Effector CD4-positive, alpha-beta T cell (primary cell): Measurements from ENCODE around the gene CHMP5.

Experiments
- DNase-seq: peaks from one replicate; pipeline ENCODE4 v3.0.0-alpha.2; 2020

Gene CHMP5

DNA sequence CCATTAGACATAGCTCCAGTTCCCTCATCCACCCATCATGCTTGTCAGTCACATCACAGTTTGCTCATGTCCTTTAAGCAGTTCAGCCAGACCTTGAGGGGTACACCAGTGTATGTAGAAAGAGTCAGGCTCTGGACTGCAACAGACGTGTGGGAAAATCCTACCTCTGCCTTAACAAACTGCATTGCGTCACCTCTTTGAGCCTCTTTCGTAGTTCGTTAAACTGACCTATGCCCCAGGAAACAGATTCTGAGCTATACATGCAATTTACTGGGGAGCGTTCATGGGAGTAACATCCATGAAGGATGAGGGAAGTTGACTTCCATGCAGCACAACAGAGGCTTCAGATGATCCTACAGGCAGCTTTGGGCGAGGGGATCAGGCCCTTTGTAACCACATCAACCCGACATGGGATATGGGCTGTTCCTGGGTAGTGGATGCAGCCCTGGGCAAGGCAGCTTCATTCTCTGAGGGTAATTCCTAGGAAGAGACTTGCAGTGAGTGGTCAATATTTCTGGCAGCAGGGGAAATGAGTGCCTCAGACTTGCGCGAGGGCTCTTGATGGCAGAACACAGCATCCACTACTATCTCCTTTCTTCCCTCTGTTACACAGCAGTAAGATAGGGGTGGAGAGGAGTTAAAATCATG is 20.6 kb upstream of the CHMP5 start:
- no peak for DNase-seq

DNA sequence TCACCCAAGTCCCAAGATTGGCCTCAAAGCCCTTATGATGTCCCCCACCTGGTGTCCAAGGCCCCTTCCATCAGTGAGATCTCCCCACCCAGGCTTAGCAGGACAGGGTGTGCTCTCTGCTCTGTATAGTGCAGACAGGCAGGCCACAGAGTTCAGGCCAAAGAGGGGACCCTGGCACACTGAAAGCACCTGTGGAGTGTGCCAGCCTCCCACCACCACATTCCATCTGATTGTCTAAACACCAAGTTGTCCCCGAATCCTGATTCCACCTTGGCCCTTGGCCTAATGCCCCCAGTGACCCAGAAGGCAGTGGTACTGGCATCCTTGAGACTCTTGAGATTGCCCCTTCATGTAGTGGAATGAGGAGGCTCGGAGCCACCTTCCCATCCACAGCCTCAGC is 19.5 kb upstream of the CHMP5 start:
- DNase-seq, result no peak

DNA sequence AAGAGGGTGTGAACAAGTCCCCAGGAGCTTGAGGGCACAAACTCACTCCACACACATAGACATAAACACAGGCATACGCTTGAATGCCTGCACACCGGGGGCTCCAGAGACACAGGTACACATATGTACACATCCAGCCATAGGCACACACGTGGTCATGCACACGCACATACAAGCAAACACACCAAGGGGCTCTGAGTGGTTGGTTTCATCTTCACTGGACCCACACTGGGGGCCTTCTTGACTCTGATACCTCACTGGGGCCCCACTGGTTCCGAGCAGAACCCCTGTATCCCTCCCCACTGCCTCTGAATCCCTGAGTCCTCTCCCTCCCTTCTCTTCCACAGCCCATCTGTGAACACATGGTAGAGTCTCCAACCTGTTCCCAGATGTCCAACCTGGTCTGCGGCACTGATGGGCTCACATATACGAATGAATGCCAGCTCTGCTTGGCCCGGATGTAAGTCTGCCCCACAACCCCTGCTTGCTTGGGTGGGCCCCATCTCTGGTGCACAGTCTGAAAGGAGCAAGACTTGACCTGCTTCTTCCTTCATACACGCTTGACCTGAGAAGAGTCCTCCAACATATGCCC is 18.5 kb upstream of the CHMP5 start:
- DNase-seq, result no peak

DNA sequence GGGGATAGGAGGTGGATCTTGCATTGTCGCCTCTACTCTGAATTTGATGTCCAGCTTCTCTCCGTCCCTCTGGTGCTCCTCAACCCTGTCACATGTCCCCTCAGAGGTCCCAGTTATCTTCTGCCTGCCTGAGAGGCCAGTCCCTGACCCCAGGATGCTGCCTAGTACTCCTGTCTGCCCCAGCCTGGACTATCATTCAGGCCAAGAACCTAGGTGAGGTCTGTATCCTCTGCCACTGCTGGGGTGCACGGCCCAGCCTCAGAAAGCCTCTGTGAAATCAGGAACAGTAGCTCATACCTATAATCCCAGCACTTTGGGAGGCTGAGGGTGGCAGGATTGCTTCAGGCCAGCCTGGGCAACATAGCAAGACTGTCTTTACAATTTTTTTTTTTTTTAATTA is 16.2 kb upstream of the CHMP5 start:
- DNase-seq, result no peak

DNA sequence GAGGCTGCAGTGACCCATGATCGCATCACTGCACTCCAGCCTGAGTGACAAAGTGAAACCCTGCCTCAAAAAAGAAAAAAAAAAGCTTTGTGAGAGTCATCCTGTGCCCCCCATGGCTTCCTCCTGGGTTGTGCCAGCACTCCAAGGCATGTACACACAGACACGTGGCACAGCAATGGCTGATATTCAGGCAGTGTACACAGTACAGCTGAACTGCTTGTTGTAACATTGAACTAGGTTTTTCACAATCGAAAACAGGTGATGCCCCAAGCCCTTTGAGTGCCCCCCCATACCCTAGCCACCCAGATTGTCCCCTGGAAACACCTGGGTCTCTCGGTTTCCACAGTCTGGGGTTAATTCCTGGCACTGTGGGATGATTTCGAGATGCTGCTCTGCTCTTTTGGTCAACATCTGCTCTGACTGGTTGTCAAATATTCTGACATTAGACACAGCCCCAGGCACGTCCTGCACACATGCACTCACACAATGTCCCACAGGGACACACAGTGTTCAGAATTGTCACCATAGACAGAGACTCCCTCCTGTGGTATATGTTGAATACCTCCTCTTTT is 15.7 kb upstream of the CHMP5 start:
- no peak for DNase-seq

DNA sequence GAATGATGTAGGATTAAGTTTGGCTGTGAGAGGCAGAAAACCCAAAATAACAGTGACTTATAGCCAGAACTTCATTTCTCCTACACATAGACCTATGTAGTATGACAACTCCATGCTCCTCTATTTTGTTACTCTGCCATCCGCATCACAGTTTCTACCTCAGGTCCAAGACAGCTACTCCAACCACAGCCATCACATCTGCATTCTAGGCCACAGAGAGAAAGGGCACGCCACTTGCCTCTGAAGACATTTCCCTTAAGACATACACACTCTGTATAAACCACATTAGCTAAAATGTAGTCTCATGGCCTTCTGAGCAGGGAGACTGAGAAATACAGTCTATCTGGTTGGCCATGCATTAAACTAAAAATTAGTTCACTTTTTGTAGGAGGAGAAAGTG is 14.9 kb upstream of the CHMP5 start:
- no peak for DNase-seq

DNA sequence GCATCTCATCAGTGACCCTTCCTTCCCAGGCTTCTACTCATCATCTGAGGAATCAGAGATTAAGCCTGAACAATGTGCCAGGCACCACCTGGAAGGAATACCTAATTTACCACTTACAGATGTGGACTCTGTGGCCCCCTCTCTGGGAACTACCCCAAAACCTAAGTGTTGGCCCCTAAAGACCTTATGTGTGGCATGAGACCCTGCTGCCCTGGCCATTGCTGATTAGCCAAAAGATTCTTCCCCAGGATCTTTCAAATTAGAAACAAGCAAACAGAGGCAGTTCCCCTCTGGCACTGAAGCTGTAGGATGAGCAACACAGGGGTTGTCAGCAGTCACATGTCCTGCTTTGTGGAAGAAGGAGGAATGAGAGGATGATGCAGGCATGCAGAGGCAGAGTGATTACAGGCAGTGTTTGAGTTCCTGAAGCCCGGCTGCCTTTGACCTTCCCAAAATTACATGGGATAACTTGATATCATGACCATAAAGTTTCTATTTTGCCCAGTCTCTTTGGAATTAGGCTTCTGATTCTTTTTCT is 14.3 kb upstream of the CHMP5 start:
- no peak for DNase-seq

DNA sequence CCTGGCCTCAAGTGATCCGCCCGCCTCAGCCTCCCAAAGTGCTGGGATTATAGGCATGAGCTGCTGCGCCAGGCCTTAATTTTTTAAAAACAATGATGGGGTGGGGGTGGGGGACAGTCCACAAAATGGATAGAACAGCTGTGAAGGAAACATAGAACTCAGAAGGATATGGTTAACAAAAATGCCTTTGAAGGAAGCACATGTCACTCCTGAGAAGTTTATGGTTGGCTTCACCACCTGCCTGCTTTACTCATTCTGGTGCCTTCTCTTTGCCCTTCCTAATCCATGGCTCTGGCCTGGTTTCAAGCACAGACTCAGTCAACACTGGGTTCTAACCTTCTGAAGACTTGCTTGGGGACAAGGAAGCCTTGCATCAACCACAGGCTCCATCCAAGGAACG is 10.6 kb upstream of the CHMP5 start:
- no peak for DNase-seq

DNA sequence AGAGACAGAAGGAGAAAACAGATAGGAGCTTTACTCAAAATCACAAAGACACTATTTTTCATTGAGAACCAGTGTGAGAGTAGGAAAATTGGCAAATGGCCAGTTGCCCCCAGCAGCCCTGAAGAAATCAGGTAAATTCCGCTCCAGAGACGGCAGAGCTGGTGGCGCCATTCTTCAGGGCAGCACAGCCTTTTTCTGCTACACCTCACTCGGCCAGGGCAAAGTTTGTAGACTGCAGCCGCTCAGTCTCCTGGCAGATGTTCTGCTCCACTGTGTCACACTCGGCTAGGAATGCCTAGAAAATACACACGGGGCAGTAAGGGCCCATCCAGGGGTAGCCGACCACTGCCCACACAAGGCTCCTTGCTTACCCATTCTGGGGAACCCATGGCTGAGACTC is 9.8 kb upstream of the CHMP5 start:
- DNase-seq, result no peak

DNA sequence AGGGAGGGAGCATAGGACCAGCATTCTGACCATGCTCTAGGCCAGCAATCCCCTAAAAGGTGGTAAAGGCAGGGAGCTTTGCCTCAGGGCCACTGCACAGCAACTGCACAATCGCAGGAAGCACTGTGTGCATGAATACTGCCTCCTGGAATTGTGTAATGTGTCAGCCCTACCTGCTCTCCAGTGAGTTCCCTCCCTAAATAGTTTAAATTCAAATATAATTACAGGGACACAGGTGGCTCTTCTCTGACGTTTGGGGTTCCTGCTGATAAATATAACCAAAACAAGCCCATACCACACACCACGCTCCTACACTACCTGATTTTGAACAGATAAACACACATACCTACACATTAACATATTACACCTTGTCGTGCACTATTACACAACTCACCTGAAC is 9.4 kb upstream of the CHMP5 start:
- DNase-seq, result no peak

DNA sequence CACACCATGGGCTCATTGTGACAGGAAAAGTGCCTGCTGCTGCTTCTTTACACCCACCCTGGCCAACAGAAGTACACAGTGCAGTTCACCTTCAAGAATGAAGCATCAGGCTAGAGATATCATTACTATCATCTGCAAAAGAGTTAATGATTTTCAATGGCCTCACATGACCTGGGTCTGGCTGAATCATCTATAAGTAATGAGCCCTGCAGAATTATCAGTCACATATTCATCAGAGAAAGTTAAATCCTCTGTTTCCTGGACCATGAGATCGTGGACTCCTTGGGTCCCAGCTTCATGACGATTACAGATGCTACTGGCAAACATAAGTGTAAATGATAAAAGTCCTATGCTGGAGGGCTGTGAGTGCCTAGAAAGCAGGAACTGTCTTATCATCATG is 8.6 kb upstream of the CHMP5 start:
- no peak for DNase-seq

DNA sequence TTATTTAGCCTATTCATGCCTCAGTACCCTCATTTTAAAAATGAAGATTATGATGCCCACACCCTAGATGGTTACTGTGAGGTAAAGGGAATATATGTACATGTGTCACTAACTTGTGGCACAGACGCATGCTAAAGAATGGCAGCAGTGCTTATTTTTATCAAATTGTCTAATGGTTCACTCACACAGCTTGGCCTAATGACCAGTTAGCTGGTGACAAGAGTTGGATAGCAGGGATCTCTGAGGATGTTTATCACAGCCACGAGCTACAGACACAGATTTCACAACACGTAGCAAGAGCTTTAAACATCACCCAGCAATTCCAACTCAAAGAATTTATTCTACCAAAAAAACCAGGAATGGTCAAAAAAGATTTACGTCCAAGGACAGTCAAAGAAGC is 7.6 kb upstream of the CHMP5 start:
- no peak for DNase-seq

DNA sequence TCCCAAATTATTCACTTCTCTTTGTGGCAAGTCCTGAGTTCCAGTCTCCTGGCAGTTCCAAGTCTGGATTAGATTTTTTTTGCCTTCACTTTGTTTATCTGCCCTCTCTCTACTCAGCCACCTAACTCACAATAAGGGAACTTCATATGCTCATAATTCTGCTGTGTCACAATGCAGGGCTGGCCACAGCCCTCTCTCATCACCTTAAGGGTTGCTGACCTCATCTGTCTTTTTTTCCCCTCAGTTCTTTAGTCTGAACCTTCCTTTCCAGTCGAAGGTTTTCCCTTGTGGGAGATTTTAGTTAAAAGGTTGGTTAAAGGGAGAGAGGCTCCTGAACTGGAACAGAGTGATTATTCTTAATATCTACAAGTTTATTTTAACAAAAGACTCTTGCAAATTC is 4.5 kb upstream of the CHMP5 start:
- DNase-seq, result no peak

DNA sequence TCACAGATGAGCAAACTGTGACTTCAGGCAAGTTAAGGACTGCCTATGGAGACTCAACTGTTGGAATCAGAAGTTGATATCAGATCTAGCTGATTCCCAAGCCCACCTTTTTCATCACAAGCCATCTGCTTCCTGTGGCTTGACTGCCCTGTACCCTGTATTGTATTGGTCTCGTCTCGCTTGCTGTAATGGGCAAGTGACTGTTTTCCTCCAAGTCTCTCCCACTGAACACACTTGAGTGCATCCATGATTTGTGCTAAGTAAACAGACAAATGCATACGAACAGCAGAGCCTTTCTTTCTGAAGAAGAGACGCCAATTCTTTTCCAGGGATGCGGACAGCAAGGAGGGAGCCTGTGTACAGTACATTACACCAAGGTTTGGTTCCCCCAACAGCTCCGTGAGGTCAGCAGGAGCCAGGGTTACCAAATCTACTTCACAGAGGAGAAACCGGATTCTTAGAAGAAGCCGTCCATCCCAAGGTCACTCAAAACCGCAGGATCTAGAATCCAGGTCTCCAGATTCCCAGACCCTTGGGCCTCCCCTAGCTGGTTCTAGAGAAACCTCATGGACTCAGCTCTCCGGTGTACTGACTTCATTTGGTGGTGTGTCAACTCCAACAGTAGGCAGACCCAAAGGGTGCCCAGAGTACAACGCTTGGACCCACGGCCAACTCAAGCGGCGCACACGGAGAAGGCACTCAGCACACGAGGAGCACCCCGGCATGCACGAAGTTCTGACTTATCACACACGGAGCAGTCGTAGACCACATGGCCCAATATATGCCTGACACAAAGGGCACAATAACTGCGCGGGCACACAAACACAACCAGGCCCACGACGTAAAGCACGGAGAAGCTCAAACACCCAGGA is 1.5 kb upstream of the CHMP5 start:
- no peak for DNase-seq

DNA sequence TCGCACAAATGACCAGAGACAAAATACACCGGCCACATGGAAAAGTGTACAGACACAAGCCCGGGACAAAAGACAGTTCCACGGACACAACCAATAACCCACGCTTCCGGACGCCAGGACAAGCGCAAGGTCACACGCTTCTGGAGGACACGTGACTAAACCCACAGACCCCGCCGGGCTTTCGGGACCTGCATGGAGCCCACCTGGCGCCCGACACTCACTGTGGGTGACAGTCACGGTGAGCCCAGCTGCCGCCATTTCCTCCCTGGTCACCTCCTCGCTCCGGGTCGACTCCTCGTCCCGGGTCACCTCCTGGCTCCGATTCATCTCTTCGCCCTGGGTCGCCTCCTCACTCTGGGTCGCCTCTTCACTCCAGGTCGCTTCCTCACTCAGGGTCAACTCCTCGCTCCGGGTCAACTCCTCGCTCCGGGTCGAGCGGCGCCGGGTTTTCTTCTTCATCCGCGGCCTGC is 811 bp upstream of the CHMP5 start:
- peak; percentile 28 for DNase-seq

DNA sequence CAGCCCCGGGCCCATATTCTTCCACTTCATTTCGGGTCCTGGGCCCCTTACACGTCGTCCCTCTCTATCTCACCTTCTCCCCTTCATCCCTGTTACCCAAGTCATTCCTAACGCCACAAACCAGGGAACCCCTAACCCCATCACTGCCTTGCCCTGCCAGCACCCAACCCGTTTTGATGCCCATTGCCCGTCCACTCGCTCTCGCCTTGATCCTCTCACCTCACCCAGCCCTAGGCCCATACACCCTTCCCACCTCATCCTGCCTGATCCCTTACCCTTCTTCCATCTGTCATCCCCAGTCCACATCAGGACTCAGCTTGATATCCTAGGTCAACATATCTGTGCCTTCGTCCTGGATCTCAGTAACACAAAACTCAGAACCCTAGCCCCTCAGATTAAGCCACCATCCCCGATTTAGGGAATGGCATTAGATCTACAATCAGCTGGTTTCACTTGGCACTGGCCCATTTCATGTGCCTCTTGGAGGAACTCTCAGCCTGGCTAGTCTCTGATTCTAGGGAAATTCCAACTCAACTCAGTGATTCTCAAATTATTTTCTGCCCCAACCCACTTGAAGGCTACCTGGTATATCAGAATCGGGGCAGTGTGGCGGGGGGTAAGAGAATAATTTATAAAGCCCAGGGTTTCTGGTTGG is 489 bp downstream of the CHMP5 start:
- DNase-seq, result no peak

DNA sequence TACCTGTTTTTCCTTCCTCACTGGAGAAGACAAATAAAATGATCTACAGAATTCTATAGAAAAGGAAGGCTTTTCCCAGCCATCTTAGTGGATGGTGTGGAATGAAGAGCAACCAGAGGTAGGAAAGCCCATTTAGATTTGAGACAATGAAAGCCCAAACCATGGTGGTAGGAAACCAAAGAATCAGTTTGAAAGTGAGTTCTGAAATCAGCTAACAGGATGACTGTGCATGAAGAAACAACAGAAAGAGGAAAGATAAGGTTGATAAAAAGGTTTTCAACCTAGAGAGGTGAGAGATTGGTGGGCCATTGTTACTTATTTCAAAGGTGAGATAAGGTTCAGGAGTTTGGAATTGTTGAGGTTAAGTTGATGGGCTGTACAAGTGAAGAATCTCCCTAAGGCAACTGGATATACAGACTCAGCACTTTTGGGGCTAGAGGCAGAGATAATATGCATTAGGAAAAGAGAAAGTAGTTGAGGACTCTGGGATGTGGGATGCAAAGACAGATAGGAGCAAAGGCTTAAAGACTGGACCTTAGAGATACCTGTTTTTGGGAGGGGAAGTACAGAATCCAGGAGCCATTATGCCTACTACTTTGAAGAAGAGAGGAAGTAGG is 2.4 kb downstream of the CHMP5 start:
- DNase-seq, result no peak

DNA sequence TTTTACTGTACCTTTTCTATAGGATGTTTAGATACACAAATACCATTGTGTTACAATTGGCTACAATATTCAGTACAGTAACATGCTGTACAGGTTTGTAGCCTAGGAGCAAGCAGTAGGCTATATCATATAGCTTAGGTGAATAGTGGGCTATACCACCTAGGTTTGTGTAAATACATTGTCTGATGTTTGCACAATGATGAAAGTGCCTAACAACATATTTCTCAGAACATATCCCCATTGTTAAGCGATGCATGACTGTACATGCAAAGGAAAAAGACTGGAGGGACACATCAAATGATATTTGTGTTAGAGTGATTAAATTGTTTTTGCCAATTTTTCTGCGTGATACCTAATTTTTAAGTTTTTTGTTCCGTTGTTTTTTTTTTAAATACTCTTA is 5.3 kb downstream of the CHMP5 start:
- no peak for DNase-seq

DNA sequence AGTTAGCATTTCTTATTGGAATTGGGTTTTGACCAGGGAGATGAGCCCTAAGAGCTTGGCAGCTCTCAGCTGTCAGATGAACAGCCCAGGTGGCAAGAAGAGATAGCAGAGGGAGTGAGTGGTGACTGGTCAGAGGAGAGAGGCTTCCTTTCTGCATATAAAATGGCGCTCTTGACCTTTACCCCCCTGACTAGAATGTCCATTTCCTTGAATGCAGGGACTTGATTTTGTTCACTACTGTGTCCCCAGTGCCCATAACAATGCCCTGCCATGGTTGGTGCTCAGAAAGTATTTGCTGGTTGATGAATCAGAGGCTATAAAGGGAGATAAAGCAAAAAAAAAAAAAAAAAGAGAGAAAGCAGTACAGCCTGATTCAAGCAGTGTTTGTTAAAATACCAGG is 7.2 kb downstream of the CHMP5 start:
- DNase-seq, result no peak

DNA sequence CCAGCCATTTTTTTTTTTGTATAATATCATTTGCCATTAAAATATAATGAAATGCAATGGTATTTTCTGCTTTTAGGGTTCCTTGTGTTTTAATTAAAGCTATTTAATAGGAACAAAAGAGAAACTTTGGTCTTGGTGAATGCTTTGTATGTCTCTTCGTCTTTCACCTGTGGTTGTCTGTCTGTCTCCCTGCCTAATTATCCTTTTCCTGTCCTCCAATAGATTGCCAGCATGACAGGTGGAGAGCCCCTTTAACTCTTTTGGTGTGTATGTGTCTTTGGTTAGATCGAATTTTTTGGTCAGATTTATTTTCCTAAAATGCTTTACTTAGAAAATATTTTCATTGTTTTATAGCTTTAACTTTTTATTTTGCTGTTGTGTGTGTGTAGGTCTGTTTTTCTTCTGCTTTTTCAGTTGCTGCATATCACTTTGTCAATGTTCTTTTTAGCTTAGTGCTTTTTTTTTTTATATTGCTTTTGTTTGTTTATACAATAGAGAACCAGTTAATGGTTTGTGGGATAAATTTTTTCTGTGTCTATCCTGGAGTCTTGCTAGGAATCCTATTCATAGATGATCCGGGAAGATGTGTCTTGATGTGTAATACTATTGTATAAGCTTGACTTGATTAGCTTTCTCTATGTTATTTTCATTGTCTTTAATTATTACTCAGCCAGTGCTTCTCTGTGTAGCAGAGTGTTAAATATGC is 8.6 kb downstream of the CHMP5 start:
- DNase-seq, result no peak

DNA sequence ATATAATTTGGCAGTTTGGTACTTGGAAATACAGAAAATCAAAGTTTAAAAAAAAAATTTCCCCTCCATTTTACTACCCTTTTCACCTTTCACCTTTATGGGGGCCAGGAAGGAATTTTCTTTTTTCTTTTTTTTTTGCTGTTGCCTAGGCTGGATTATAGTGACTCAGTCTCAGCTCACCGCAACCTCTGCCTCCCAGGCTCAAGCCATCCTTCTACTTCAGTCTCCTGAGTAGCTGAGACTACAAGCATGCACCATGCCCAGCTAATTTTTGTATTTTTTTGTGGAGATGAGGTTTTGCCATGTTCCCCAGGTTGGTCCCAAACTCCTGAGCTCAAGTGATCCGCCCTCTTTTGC is 9.1 kb downstream of the CHMP5 start:
- DNase-seq, result no peak

DNA sequence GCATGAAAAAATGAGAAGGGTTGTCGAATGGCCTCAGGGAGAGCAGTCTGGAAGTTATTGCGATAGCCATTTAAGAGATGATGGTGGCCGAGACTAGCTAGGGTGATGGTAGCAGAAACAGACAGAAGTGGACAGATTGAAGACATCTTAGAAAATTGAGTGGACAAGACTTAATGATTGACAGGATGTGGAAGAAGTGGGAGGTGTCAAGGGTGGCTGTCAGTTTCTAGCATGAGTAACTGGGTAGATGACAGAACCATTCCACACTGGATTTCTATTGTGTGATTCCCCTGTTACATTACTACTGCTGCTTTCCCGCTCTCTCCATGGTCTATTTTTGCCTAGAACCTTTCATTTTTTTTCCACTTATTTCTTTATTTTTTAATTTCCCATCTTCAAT is 12.6 kb downstream of the CHMP5 start:
- DNase-seq, result no peak
